D721Med (cell line): ENCODE results near the gene ATP6V1C2.
"Not testable (repeated sequence)": the region's sequence is repeated elsewhere in the genome, so short reads cannot be mapped to it uniquely, and the experiment has no call there.

ENCODE experiments used
- DNase-seq: peaks from one replicate; pipeline ENCODE4 v3.0.0; 2011; ENCODE audit warnings: low spot score; ENCODE audit not compliant: insufficient read length
- FAIRE-seq: peaks from 2 replicates; lab custom pipeline; 2011; peaks lifted over from hg19 to GRCh38; lab: Jason Lieb, UNC
- CTCF ChIP-seq: IDR thresholded peaks from 2 replicates; pipeline ENCODE4 v1.5.1; 2012; ENCODE audit warnings: mild to moderate bottlenecking, control low read depth; ENCODE audit not compliant: insufficient read depth; ENCODE audit errors: missing control alignments

The ATP6V1C2 gene

GRCh38 chr2:10800163-10800562, 78.7 kb downstream of the ATP6V1C2 start:
- no peak for DNase-seq
- TF ChIP-seq CTCF = no peak
- no peak for FAIRE-seq

- DNase-seq (no peak), FAIRE-seq (no peak)
- no peak for TF ChIP-seq CTCF
These were observed 81.2 kb downstream of the ATP6V1C2 start for GRCh38 chr2:10802657-10803056.

GRCh38 chr2:10805990-10806389, 84.6 kb downstream of the ATP6V1C2 start:
- not testable (repeated sequence) for FAIRE-seq, DNase-seq

GRCh38 chr2:10806543-10806942, 85.1 kb downstream of the ATP6V1C2 start:
- DNase-seq (no peak), FAIRE-seq (no peak)
- TF ChIP-seq CTCF = no peak

- TF ChIP-seq CTCF = no peak
- DNase-seq (no peak), FAIRE-seq (no peak)
These were observed 89.1 kb downstream of the ATP6V1C2 start for GRCh38 chr2:10810202-10811161.

GRCh38 chr2:10811517-10811916, 90.1 kb downstream of the ATP6V1C2 start:
- no peak for FAIRE-seq
- no peak for DNase-seq
- no peak for TF ChIP-seq CTCF

GRCh38 chr2:10812362-10813162, 91.1 kb downstream of the ATP6V1C2 start, which contains the start of gene PDIA6:
PDIA6 (minus strand) TSS chr2:10812785; CDS start chr2:10812696, 89 bp downstream.
- FAIRE-seq (no peak), DNase-seq (peak; percentile 85)
- TF ChIP-seq CTCF = no peak

GRCh38 chr2:10813163-10814138, 92.0 kb downstream of the ATP6V1C2 start:
- FAIRE-seq, DNase-seq: not testable (repeated sequence)
